Pancreas (tissue), 10 donors: ENCODE measurements around the gene MON2. TPM values are rescaled to one million over a fixed set of nuclear protein-coding genes. Genes with fewer than 3 reads are reported as not detected.

Source experiments
- ATAC-seq, 4 donors: fragments of 200-7000 bp; cut with Tn5 transposase; one replicate each; pipeline versions ENCODE4 v1.8.0 to v1.9.1; 2020; ENCODE audit warnings: mild to moderate bottlenecking in 4 of 4, moderate library complexity in 4 of 4
- DNase-seq, 6 donors: peaks; one replicate each; pipeline ENCODE4 v3.0.0-alpha.2; 2020
- FAIRE-seq: peaks from 2 replicates; lab custom pipeline; 2012; peaks lifted over from hg19 to GRCh38; lab: Jason Lieb, UNC
- H3K27ac ChIP-seq, 4 donors: fragments of 200-600 bp; sonication (generic); 1 replicate in 3 of 4; 2 replicates in 1 of 4; pipeline versions ENCODE4 v1.5.0 to v1.8.0; 2020
- H3K27me3 ChIP-seq, 4 donors: fragments of 200-600 bp; one replicate each; pipeline ENCODE4 v1.8.0; 2021
- H3K36me3 ChIP-seq, 3 donors: fragments of 200-600 bp; sonication (generic) in 1 of 3; one replicate each; pipeline versions ENCODE4 v1.5.0 to v1.8.0; 2020 to 2021
- H3K4me1 ChIP-seq, 3 donors: fragments of 200-600 bp; one replicate each; pipeline ENCODE4 v1.8.0; 2021
- H3K4me3 ChIP-seq, 4 donors: fragments of 200-600 bp; sonication (generic) in 2 of 4; one replicate each; pipeline versions ENCODE4 v1.5.0 to v1.8.0; 2020 to 2021
- H3K9me3 ChIP-seq, 4 donors: fragments of 200-600 bp; one replicate each; pipeline ENCODE4 v1.8.0; 2021
- CTCF ChIP-seq, 4 donors: fragments of 200-600 bp; sonication (generic) in 3 of 4; IDR thresholded peaks; one replicate each; pipeline versions ENCODE4 v1.5.0 to v1.8.0; 2021; ENCODE audit warnings: antibody characterized with exemption in 4 of 4
- WGBS, 2 donors: extraction: QIAGEN DNeasy Blood & Tissue Kit; methylation state at CpG; one replicate each; pipeline ENCODE4 v1.1.7; 2013; 5-methylcytosine and 5-hydroxymethylcytosine counted together
- intact Hi-C, 3 donors: fragments of 100-400 bp; cut with DNase I; formaldehyde crosslinking; loops; one replicate each; pipeline versions ENCODE4 v1.11.1 to v1.14.2; 2022
- microRNA-seq, 2 donors: library from miRNA; unstranded; fragments of <30 nt; microRNA quantifications; one replicate each; pipeline versions ENCODE4 to v1.1.0, GENCODE V29; 2019 to 2020
- polyA plus RNA-seq, 2 donors: library from polyadenylated mRNA; stranded (reverse); fragments of 200-250 nt; gene quantifications; one replicate each; pipeline ENCODE4 v1.2.3, GENCODE V29; 2013
- total RNA-seq, 6 donors: library from RNA; stranded (reverse); fragmentation: NEBNext Ultra II Directional in 4 of 6; extraction: Animal tissue kit (Norgen Biotek cat#: 25700) in 4 of 6; gene quantifications; one replicate each; pipeline versions ENCODE4 v1.2.1 to v1.2.4, GENCODE V29; 2021 to 2023
- donor health status: healthy with polysubstance abuse.
- donor health status: DM: no; HTN: no; CAD: no; lungs with moderate emphysema.
- donor health status: DM: no; HTN: no; CAD: no.
- donor health status: control.
- donor health status: control.
- donor health status: Bipolar disorder and iron deficiency.
- donor health status: DM: yes; HTN: yes; CAD: no.
- donor health status: DM: no; HTN: no; CAD: no.
- donor health status: DM: no; HTN: no; CAD: no.
- donor health status: DM: yes; HTN: yes; CAD: no.

The MON2 gene
- total and polyA plus RNA-seq, 8 donors = 14.6 to 46.8 (median 30.7) TPM

GRCh38 chr12:62649412-62650138 is 182.9 kb downstream of the MON2 start:
- Histone ChIP-seq H3K4me1 (no peaks in the 10 kb centered on the region), H3K36me3 (no peaks in the 10 kb centered on the region), H3K27ac (no peak overlapping the region), H3K9me3 (no peaks in the 10 kb centered on the region), H3K4me3 (no peak overlapping the region), H3K27me3 (no peaks in the 10 kb centered on the region)
- 70 to 76% methylated on average over 4 of the region's 4 CpGs for WGBS, 2 donors
- no peak for TF ChIP-seq CTCF (IDR thresholded peaks at IDR 0.05)
- FAIRE-seq (no peak), ATAC-seq (no peak), DNase-seq (no peak)
- intact Hi-C loops = no loop called here

Small RNAs within 50 kb of the gene (microRNA-seq; reads per million reads assigned to microRNA genes)
- gene MIRLET7I = 16,641 to 53,841 reads per million in 2 donors

Other genes starting within 250 kb of the MON2 start
- gene USP15, start 206.4 kb upstream of the MON2 start, total RNA-seq = 10 to 100 TPM; 16.7 to 31.6 (median 24.7) TPM
- gene USP15, start 206.4 kb upstream of the MON2 start, polyA plus RNA-seq = 10 to 100 TPM; 42.3 to 43.0 TPM